Neural cell (in vitro differentiated cells): ENCODE measurements around the gene TTC5. TPM values are rescaled to one million over a fixed set of nuclear protein-coding genes. Genes with fewer than 3 reads are reported as not detected.

Experiments
- H2AFZ ChIP-seq: fragments of 200-600, 300-800 bp; sonication (generic), shearing (Covaris generic); 2 replicates; pipeline ENCODE4 v1.6.0; 2014; ENCODE audit warnings: low read depth, mild to moderate bottlenecking, antibody characterized with exemption, low read length, moderate library complexity
- H3F3A ChIP-seq: fragments of 200-600 bp; shearing (Covaris generic); 2 replicates; pipeline ENCODE4 v1.6.1; 2016; ENCODE audit warnings: mild to moderate bottlenecking, moderate library complexity, mixed read lengths, antibody characterized with exemption, low read length; ENCODE audit not compliant: insufficient read depth, poor library complexity, severe bottlenecking
- H3K27ac ChIP-seq: fragments of 200-600, 300-800 bp; sonication (generic), shearing (Covaris generic); 2 replicates; pipeline ENCODE4 v1.5.1; 2014; ENCODE audit warnings: mild to moderate bottlenecking, low read length, moderate library complexity
- H3K27me3 ChIP-seq: fragments of 300-800, 200-600 bp; sonication (generic), shearing (Covaris generic); 2 replicates; pipeline ENCODE4 v1.6.0; 2014; ENCODE audit warnings: mild to moderate bottlenecking, low read depth, low read length, moderate library complexity; ENCODE audit not compliant: insufficient read depth
- H3K36me3 ChIP-seq: fragments of 300-800, 200-600 bp; sonication (generic), shearing (Covaris generic); 2 replicates; pipeline ENCODE4 v1.5.1; 2014; ENCODE audit warnings: mild to moderate bottlenecking, antibody characterized with exemption, low read length, moderate library complexity; ENCODE audit not compliant: insufficient read depth
- H3K4me2 ChIP-seq: fragments of 300-800, 200-600 bp; sonication (generic), shearing (Covaris generic); 2 replicates; pipeline ENCODE4 v1.6.0; 2014; ENCODE audit warnings: mild to moderate bottlenecking, low read length
- H3K4me3 ChIP-seq: fragments of 300-800, 200-600 bp; sonication (generic), shearing (Covaris generic); 2 replicates; pipeline ENCODE4 v1.5.1; 2014; ENCODE audit warnings: mild to moderate bottlenecking, low read length, moderate library complexity
- H3K79me2 ChIP-seq: fragments of 200-600 bp; shearing (Covaris generic); replicated peaks from 2 replicates; pipeline ENCODE4 v1.6.0; 2014; ENCODE audit warnings: mild to moderate bottlenecking, low read length, moderate library complexity; ENCODE audit not compliant: insufficient read depth
- H3K9ac ChIP-seq: fragments of 300-800, 200-600 bp; sonication (generic), shearing (Covaris generic); 2 replicates; pipeline ENCODE4 v1.6.1; 2016; ENCODE audit warnings: mild to moderate bottlenecking, low read length, mixed read lengths
- H3K9me2 ChIP-seq: fragments of 200-600 bp; shearing (Covaris generic); 2 replicates; pipeline ENCODE4 v1.6.1; 2016; ENCODE audit warnings: mild to moderate bottlenecking, low read length, mixed read lengths; ENCODE audit not compliant: insufficient read depth
- H3K9me3 ChIP-seq: fragments of 200-600, 300-800 bp; sonication (generic), shearing (Covaris generic); 2 replicates; pipeline ENCODE4 v1.6.1; 2016; ENCODE audit warnings: mild to moderate bottlenecking, mixed run types, low read length, moderate library complexity, mixed read lengths
- H4K20me1 ChIP-seq: fragments of 200-600 bp; shearing (Covaris generic); 2 replicates; pipeline ENCODE4 v1.6.1; 2016; ENCODE audit warnings: mild to moderate bottlenecking, mixed run types; ENCODE audit not compliant: insufficient read depth
- CTCF ChIP-seq: fragments of 450-650 bp; IDR thresholded peaks from 2 replicates; pipeline ENCODE4 v1.5.1; 2014; ENCODE audit warnings: antibody characterized with exemption, mild to moderate bottlenecking, moderate library complexity; ENCODE audit not compliant: poor library complexity, severe bottlenecking
- EP300 ChIP-seq: fragments of 450-650 bp; conservative IDR thresholded peaks from 2 replicates; pipeline ENCODE4 v1.6.1; 2014; ENCODE audit warnings: antibody characterized with exemption, mild to moderate bottlenecking, moderate library complexity; ENCODE audit not compliant: poor library complexity, severe bottlenecking
- EZH2 ChIP-seq: fragments of 200-600, 300-800 bp; shearing (Covaris generic), sonication (generic); IDR thresholded peaks from 2 replicates; pipeline ENCODE4 v1.6.1; 2014; ENCODE audit warnings: antibody characterized with exemption, low read length, borderline replicate concordance, mild to moderate bottlenecking; ENCODE audit not compliant: insufficient read depth, poor library complexity, severe bottlenecking
- MXI1 ChIP-seq: fragments of 450-650 bp; conservative IDR thresholded peaks from 2 replicates; pipeline ENCODE4 v1.6.1; 2014; ENCODE audit warnings: antibody characterized with exemption, mild to moderate bottlenecking; ENCODE audit not compliant: poor library complexity, severe bottlenecking
- POLR2AphosphoS5 ChIP-seq: IDR thresholded peaks from 2 replicates; pipeline ENCODE4 v1.6.1; 2012
- RAD21 ChIP-seq: fragments of 450-650 bp; conservative IDR thresholded peaks from 2 replicates; pipeline ENCODE4 v1.6.1; 2014; ENCODE audit warnings: antibody characterized with exemption, mild to moderate bottlenecking, moderate library complexity
- REST ChIP-seq: IDR thresholded peaks from 2 replicates; pipeline ENCODE4 v1.6.1; 2012; ENCODE audit warnings: borderline replicate concordance
- SMC3 ChIP-seq: fragments of 450-650 bp; conservative IDR thresholded peaks from 2 replicates; pipeline ENCODE4 v1.6.1; 2014; ENCODE audit warnings: antibody characterized with exemption, mild to moderate bottlenecking, moderate library complexity; ENCODE audit not compliant: poor library complexity
- TAF1 ChIP-seq: IDR thresholded peaks from 2 replicates; pipeline ENCODE4 v1.6.1; 2012; ENCODE audit warnings: low read depth
- polyA plus RNA-seq: library from polyadenylated mRNA; depleted of rRNA; stranded (reverse); fragments of >200 nt; gene quantifications from 2 replicates; pipeline ENCODE4 v1.2.3, GENCODE V29; 2014

The TTC5 gene
- polyA plus RNA-seq, 1 donor from 2014 or later = 53.5 TPM

GRCh38 chr14:20262642-20263128, 43.1 kb downstream of the TTC5 start:
- H4K20me1 ChIP-seq = no peaks in the 10 kb centered on the region
- no peak overlapping the region for H3K4me3 ChIP-seq
- no peaks in the 10 kb centered on the region for H3K36me3 ChIP-seq
- H3K9me2 ChIP-seq = no peaks in the 10 kb centered on the region
- H3K27me3 ChIP-seq = no peaks in the 10 kb centered on the region
- no peak overlapping the region for H3K27ac ChIP-seq
- no peak overlapping the region for H2AFZ ChIP-seq
- TF ChIP-seq EZH2 (no peak), TAF1 (no peak), REST (no peak), CTCF (no peak), SMC3 (no peak), RAD21 (no peak), EP300 (no peak), POLR2AphosphoS5 (no peak), MXI1 (no peak)
- H3K9me3 ChIP-seq = no peaks in the 10 kb centered on the region
- no peaks in the 10 kb centered on the region for H3K79me2 ChIP-seq
- H3F3A ChIP-seq = no peaks in the 10 kb centered on the region
- no peak overlapping the region for H3K4me2 ChIP-seq
- H3K9ac ChIP-seq = no peak overlapping the region

DNA sequence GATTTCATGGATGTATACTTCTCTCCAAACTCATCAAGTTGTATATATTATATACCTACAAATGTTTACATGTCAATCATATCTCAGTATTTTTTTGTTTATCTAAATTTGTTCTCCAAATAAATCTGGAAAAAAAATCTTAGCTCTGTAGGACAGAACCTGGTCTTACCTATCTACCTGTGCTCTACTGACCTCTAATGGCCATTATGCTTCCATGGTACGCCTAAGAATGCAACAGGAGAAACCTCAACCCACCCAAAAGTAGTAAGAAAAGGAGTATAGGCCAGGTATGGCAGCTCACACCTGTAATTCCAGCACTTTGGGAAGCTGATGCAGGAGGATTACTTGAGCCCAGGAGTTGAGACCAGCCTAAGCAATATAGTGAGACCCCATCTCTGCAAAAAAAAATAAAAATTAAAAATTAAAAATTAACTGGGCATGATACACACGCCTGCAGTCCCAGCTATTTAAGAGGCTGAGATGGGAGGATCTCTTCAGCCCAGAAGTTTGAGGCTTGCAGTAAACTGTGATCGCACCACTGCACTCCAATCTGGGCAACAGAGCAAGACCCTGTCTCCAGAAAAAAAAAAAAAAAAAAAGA, 58.0 kb downstream of the TTC5 start:
- H3F3A ChIP-seq = no peaks in the 10 kb centered on the region
- H3K9me2 ChIP-seq = no peaks in the 10 kb centered on the region
- H3K79me2 ChIP-seq = no peaks in the 10 kb centered on the region
- H3K27me3 ChIP-seq = no peaks in the 10 kb centered on the region
- no peak overlapping the region for H3K4me3 ChIP-seq
- no peak overlapping the region for H3K4me2 ChIP-seq
- no peaks in the 10 kb centered on the region for H3K36me3 ChIP-seq
- H3K9me3 ChIP-seq = peaks cover 5% of the 10 kb centered on the region
- no peak overlapping the region for H3K27ac ChIP-seq
- no peak overlapping the region for H3K9ac ChIP-seq
- no peak for TF ChIP-seq TAF1
- no peak for TF ChIP-seq REST
- no peak for TF ChIP-seq SMC3
- no peak for TF ChIP-seq RAD21
- TF ChIP-seq MXI1 = no peak
- TF ChIP-seq EZH2 = no peak
- no peak for TF ChIP-seq EP300
- no peak for TF ChIP-seq CTCF
- TF ChIP-seq POLR2AphosphoS5 = no peak
- H2AFZ ChIP-seq = no peak overlapping the region
- no peaks in the 10 kb centered on the region for H4K20me1 ChIP-seq
